Central memory CD4-positive, alpha-beta T cell (primary cell): ENCODE results near the gene TMEM178B.

ENCODE experiments used
- DNase-seq: peaks from one replicate; pipeline ENCODE4 v3.0.0; 2022

TMEM178B gene

GRCh38 chr7:141225916-141226618 is 152.2 kb downstream of the TMEM178B start:
- no peak for DNase-seq

- no peak for DNase-seq
These were observed 153.6 kb downstream of the TMEM178B start for GRCh38 chr7:141227454-141227853.

- DNase-seq, result no peak
These were observed 154.6 kb downstream of the TMEM178B start for GRCh38 chr7:141228482-141228881.

GRCh38 chr7:141231018-141231792 is 157.3 kb downstream of the TMEM178B start:
- DNase-seq, result no peak

GRCh38 chr7:141232286-141233051 is 158.6 kb downstream of the TMEM178B start:
- no peak for DNase-seq

- DNase-seq, result no peak
These were observed 160.7 kb downstream of the TMEM178B start for GRCh38 chr7:141234335-141235105.

GRCh38 chr7:141235656-141236055 is 161.8 kb downstream of the TMEM178B start:
- DNase-seq, result no peak

GRCh38 chr7:141238596-141239243 is 164.9 kb downstream of the TMEM178B start:
- DNase-seq, result no peak

- DNase-seq, result no peak
These were observed 165.8 kb downstream of the TMEM178B start for GRCh38 chr7:141239661-141240060.

GRCh38 chr7:141242568-141242967 is 168.7 kb downstream of the TMEM178B start:
- DNase-seq, result no peak

- DNase-seq, result no peak
These were observed 169.5 kb downstream of the TMEM178B start for GRCh38 chr7:141243368-141243767.

GRCh38 chr7:141244435-141244834 is 170.6 kb downstream of the TMEM178B start:
- DNase-seq, result no peak

GRCh38 chr7:141246426-141246825 is 172.6 kb downstream of the TMEM178B start:
- DNase-seq, result no peak

GRCh38 chr7:141251180-141251579 is 177.3 kb downstream of the TMEM178B start:
- no peak for DNase-seq

- DNase-seq, result no peak
These were observed 178.1 kb downstream of the TMEM178B start for GRCh38 chr7:141251957-141252356.

GRCh38 chr7:141257597-141257996 is 183.7 kb downstream of the TMEM178B start:
- no peak for DNase-seq

- no peak for DNase-seq
These were observed 184.7 kb downstream of the TMEM178B start for GRCh38 chr7:141258559-141258958.

GRCh38 chr7:141262101-141263090 is 188.5 kb downstream of the TMEM178B start:
- no peak for DNase-seq

GRCh38 chr7:141263508-141263907 is 189.6 kb downstream of the TMEM178B start:
- DNase-seq, result no peak

GRCh38 chr7:141263983-141264382 is 190.1 kb downstream of the TMEM178B start:
- no peak for DNase-seq

- no peak for DNase-seq
These were observed 190.6 kb downstream of the TMEM178B start for GRCh38 chr7:141264511-141264910.
